ENCODE results near the gene CCNYL1.
"Not testable (repeated sequence)": the region's sequence is repeated elsewhere in the genome, so short reads cannot be mapped to it uniquely, and the experiment has no call there.

Gene CCNYL1

GRCh38 chr2:207759890-207760289 lies 48.5 kb downstream of the CCNYL1 start:
- H3K36me3 ChIP-seq, result no peaks in the 10 kb centered on the region
- no peak for DNase-seq

DNA sequence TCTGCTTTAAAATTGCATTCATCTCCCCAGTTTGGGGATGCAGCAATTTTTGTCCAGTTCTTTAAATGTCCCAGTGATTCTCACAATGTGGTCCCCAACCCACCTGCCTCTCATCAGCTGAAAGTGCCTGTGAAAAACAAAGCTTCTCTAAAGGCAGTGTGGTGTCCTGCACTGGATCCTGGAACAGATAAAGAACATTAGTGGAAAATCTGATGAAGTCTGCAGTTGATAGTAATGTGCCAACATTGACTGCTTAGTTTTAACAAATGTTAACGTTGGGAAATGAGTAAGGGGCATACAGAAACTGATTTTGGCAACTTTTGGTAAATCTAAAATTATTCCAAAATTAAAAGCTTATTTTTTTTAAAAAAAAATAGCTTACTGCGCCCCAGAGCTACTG lies 49.0 kb downstream of the CCNYL1 start:
- Histone ChIP-seq H3K4me1 (no peaks in the 10 kb centered on the region), H3K9me3 (no peaks in the 10 kb centered on the region), H3K27me3 (no peaks in the 10 kb centered on the region), H3K4me3 (ENCODE audit: low read depth, low read length) (no peak overlapping the region), H3K36me3 (no peaks in the 10 kb centered on the region)
- TF ChIP-seq, protein P1, sequence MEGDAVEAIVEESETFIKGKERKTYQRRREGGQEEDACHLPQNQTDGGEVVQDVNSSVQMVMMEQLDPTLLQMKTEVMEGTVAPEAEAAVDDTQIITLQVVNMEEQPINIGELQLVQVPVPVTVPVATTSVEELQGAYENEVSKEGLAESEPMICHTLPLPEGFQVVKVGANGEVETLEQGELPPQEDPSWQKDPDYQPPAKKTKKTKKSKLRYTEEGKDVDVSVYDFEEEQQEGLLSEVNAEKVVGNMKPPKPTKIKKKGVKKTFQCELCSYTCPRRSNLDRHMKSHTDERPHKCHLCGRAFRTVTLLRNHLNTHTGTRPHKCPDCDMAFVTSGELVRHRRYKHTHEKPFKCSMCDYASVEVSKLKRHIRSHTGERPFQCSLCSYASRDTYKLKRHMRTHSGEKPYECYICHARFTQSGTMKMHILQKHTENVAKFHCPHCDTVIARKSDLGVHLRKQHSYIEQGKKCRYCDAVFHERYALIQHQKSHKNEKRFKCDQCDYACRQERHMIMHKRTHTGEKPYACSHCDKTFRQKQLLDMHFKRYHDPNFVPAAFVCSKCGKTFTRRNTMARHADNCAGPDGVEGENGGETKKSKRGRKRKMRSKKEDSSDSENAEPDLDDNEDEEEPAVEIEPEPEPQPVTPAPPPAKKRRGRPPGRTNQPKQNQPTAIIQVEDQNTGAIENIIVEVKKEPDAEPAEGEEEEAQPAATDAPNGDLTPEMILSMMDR (IDR thresholded peaks at IDR 0.05; ENCODE audit: low read depth, low read length), result no peak
- DNase-seq, result no peak

More at GRCh38 chr2:207759890-207760289, 48.5 kb downstream of the CCNYL1 start:
- no peaks in the 10 kb centered on the region for H3K9me3 ChIP-seq
- no peaks in the 10 kb centered on the region for H3K27me3 ChIP-seq
- TF ChIP-seq, protein P1 (IDR thresholded peaks at IDR 0.05; ENCODE audit: low read depth, low read length), result no peak
- H3K4me3 ChIP-seq (ENCODE audit: low read depth, low read length), result no peak overlapping the region
- no peaks in the 10 kb centered on the region for H3K4me1 ChIP-seq

GRCh38 chr2:207761426-207761825 lies 50.0 kb downstream of the CCNYL1 start:
- not testable (repeated sequence) for H3K27me3 ChIP-seq; H3K4me1 ChIP-seq; H3K9me3 ChIP-seq; H3K36me3 ChIP-seq; H3K4me3 ChIP-seq (ENCODE audit: low read depth, low read length); DNase-seq

DNA sequence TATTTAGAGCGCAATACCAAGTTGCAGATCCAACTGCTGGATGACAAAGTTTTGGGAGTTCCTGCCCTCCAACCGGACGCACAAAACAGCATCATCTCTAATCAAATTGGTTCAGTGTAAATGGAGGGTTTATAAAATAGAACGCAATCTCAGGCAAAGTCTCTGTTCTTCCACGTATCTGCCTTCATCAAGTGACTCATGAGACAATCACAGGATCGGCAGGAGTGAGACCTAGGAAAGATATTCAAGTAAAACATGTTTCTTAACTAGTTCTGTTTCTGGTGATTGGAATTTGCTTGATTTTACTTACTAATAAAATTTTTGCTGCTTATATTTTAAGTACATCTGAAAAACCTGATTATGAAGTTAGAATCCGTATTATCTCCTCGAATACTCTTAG lies 50.7 kb downstream of the CCNYL1 start:
- no peaks in the 10 kb centered on the region for H3K4me1 ChIP-seq
- no peak for DNase-seq
- no peaks in the 10 kb centered on the region for H3K9me3 ChIP-seq
- no peaks in the 10 kb centered on the region for H3K36me3 ChIP-seq
- TF ChIP-seq, protein P1 (IDR thresholded peaks at IDR 0.05; ENCODE audit: low read depth, low read length), result no peak
- no peak overlapping the region for H3K4me3 ChIP-seq (ENCODE audit: low read depth, low read length)
- H3K27me3 ChIP-seq, result no peaks in the 10 kb centered on the region

DNA sequence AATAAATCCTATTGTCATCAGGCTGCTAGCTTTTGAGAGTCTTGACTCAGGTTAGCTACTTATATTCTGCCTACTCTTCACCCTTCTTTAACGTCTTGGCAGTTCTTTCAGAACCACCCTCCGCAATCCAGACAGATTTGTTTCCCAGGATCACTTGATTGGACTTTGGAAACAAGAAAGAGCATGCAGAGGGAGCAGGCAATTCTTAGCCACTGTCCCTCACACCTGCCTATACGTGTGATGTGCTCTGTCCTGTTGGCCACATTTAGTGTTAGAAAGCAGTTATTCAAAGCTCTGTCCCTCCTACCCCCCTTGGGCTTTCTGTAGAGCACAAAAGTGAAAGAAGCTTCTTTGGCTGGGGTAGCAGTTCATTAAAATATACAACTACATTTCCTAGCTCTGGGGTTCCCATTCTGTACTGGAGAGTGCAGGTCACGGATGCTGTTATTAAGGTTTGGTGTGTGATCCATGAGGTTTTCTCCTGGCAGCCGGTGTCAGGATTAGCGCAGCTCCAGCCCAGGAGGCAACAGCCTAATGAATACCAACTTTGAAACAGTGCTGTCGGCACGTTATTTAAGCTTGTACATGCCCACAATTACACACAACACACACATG lies 52.0 kb downstream of the CCNYL1 start:
- Histone ChIP-seq H3K4me3 (ENCODE audit: low read depth, low read length) (no peak overlapping the region), H3K27me3 (no peaks in the 10 kb centered on the region), H3K36me3 (no peaks in the 10 kb centered on the region), H3K4me1 (no peaks in the 10 kb centered on the region), H3K9me3 (no peaks in the 10 kb centered on the region)
- no peak for DNase-seq
- TF ChIP-seq, protein P1 (IDR thresholded peaks at IDR 0.05; ENCODE audit: low read depth, low read length), result no peak

- H3K36me3 ChIP-seq, result no peaks in the 10 kb centered on the region
Observed at GRCh38 chr2:207764096-207764630, 52.7 kb downstream of the CCNYL1 start.

More at GRCh38 chr2:207764096-207764630, 52.7 kb downstream of the CCNYL1 start:
- TF ChIP-seq, protein P1 (IDR thresholded peaks at IDR 0.05; ENCODE audit: low read depth, low read length), result no peak
- no peaks in the 10 kb centered on the region for H3K27me3 ChIP-seq
- DNase-seq, result no peak
- no peak overlapping the region for H3K4me3 ChIP-seq (ENCODE audit: low read depth, low read length)
- H3K9me3 ChIP-seq, result no peaks in the 10 kb centered on the region
- H3K4me1 ChIP-seq, result no peaks in the 10 kb centered on the region
